Mesenchymal stem cell (in vitro differentiated cells and primary cell): ENCODE data around the gene ERFL.

Source experiments
- DNase-seq: peaks from one replicate; pipeline ENCODE4 v3.0.0-alpha.2; 2013
- H2AFZ ChIP-seq: one replicate; pipeline ENCODE4 v1.6.1; 2013; ENCODE audit warnings: low read depth, mild to moderate bottlenecking, control low read depth, inconsistent platforms, low read length, moderate library complexity
- H2AK5ac ChIP-seq: 2 replicates; pipeline ENCODE4 v1.6.1; 2013; ENCODE audit warnings: low read length, moderate library complexity, mild to moderate bottlenecking, inconsistent platforms; ENCODE audit not compliant: severe bottlenecking
- H2BK120ac ChIP-seq: one replicate; pipeline ENCODE4 v1.6.1; 2013; ENCODE audit warnings: low read depth, mild to moderate bottlenecking, inconsistent platforms, low read length, moderate library complexity
- H2BK12ac ChIP-seq, 2 experiments: one replicate each; pipeline ENCODE4 v1.6.1; 2013; ENCODE audit warnings: inconsistent platforms in 2 of 2, low read length in 2 of 2, mild to moderate bottlenecking in 2 of 2, moderate library complexity in 2 of 2, control low read depth in 1 of 2
- H2BK15ac ChIP-seq: one replicate; pipeline ENCODE4 v1.6.1; 2013; ENCODE audit warnings: mild to moderate bottlenecking, low read depth, inconsistent platforms; ENCODE audit not compliant: poor library complexity, severe bottlenecking
- H2BK5ac ChIP-seq: 2 replicates; pipeline ENCODE4 v1.6.1; 2013; ENCODE audit warnings: low read depth, mild to moderate bottlenecking, low read length, control low read depth, inconsistent platforms; ENCODE audit not compliant: poor library complexity, severe bottlenecking
- H3K14ac ChIP-seq, 2 experiments: one replicate each; pipeline ENCODE4 v1.6.1; 2013; ENCODE audit warnings: inconsistent platforms in 2 of 2, low read length in 2 of 2, control low read depth in 1 of 2, mild to moderate bottlenecking in 1 of 2, moderate library complexity in 1 of 2
- H3K18ac ChIP-seq, 2 experiments: one replicate each; pipeline ENCODE4 v1.6.1; 2013; ENCODE audit warnings: inconsistent platforms in 2 of 2, low read length in 2 of 2, control low read depth in 1 of 2, low read depth in 1 of 2, mild to moderate bottlenecking in 1 of 2
- H3K23ac ChIP-seq, 2 experiments: one replicate each; pipeline ENCODE4 v1.6.1; 2013; ENCODE audit warnings: inconsistent platforms in 2 of 2, low read length in 2 of 2, mild to moderate bottlenecking in 2 of 2, moderate library complexity in 2 of 2, control low read depth in 1 of 2
- H3K27ac ChIP-seq: 2 replicates; pipeline ENCODE4 v1.5.1; 2013; ENCODE audit warnings: mild to moderate bottlenecking, moderate library complexity, low read length, control low read depth, inconsistent platforms; ENCODE audit not compliant: poor library complexity, severe bottlenecking
- H3K27me3 ChIP-seq, 2 experiments: 2 replicates each; pipeline versions ENCODE4 v1.6.1 to v1.7.0; 2013; ENCODE audit warnings: low read length in 2 of 2, mild to moderate bottlenecking in 2 of 2, moderate library complexity in 2 of 2, control low read depth in 1 of 2, inconsistent platforms in 1 of 2; ENCODE audit not compliant: control insufficient read depth in 1 of 2, insufficient read depth in 1 of 2
- H3K36me3 ChIP-seq, 2 experiments: 2 replicates each; pipeline versions ENCODE4 v1.6.1 to v1.7.0; 2013; ENCODE audit warnings: low read length in 2 of 2, control low read depth in 1 of 2, inconsistent platforms in 1 of 2, low read depth in 1 of 2, mild to moderate bottlenecking in 1 of 2; ENCODE audit not compliant: insufficient read depth in 2 of 2, control insufficient read depth in 1 of 2
- H3K4ac ChIP-seq, 2 experiments: one replicate each; pipeline ENCODE4 v1.6.1; 2013; ENCODE audit warnings: inconsistent platforms in 2 of 2, low read length in 2 of 2, mild to moderate bottlenecking in 2 of 2, moderate library complexity in 2 of 2, control low read depth in 1 of 2, low read depth in 1 of 2
- H3K4me1 ChIP-seq: 2 replicates; pipeline ENCODE4 v1.6.1; 2013; ENCODE audit warnings: low read depth, low read length, control low read depth; ENCODE audit not compliant: control insufficient read depth, insufficient read depth
- H3K4me2 ChIP-seq: 2 replicates; pipeline ENCODE4 v1.6.1; 2013; ENCODE audit warnings: low read length, mild to moderate bottlenecking, inconsistent platforms; ENCODE audit not compliant: poor library complexity, severe bottlenecking
- H3K4me3 ChIP-seq, 2 experiments: 2 replicates each; pipeline versions ENCODE4 v1.5.1 to v1.7.0; 2013; ENCODE audit warnings: low read length in 2 of 2, mild to moderate bottlenecking in 2 of 2, control low read depth in 1 of 2, low read depth in 1 of 2; ENCODE audit not compliant: insufficient read depth in 1 of 2
- H3K79me1 ChIP-seq: replicated peaks from 2 replicates; pipeline ENCODE4 v1.6.1; 2013; ENCODE audit warnings: mild to moderate bottlenecking, control low read depth, low read length, inconsistent platforms; ENCODE audit not compliant: poor library complexity, severe bottlenecking
- H3K9ac ChIP-seq: 2 replicates; pipeline ENCODE4 v1.7.0; 2013; ENCODE audit warnings: mild to moderate bottlenecking, low read length, moderate library complexity
- H3K9me3 ChIP-seq: 2 replicates; pipeline ENCODE4 v1.7.0; 2013; ENCODE audit warnings: mild to moderate bottlenecking, low read length; ENCODE audit not compliant: control insufficient read depth
- H4K8ac ChIP-seq: one replicate; pipeline ENCODE4 v1.6.1; 2013; ENCODE audit warnings: inconsistent platforms, mild to moderate bottlenecking, low read length, moderate library complexity
- H4K91ac ChIP-seq: one replicate; pipeline ENCODE4 v1.6.1; 2013; ENCODE audit warnings: mild to moderate bottlenecking, low read length, inconsistent platforms
- WGBS: methylation state at CpG from one replicate; pipeline ENCODE4 v1.1.7; 2013; ENCODE audit warnings: mixed read lengths; 5-methylcytosine and 5-hydroxymethylcytosine counted together

Gene ERFL

GRCh38 chr19:41908724-41909464 lies 19.4 kb downstream of the ERFL start:
- no peak overlapping the region for H2BK5ac ChIP-seq
- no peak overlapping the region for H3K4ac ChIP-seq
- no peak overlapping the region for H3K27ac ChIP-seq
- H3K14ac ChIP-seq = no peak overlapping the region
- H4K91ac ChIP-seq = no peak overlapping the region
- H2AFZ ChIP-seq = no peak overlapping the region
- WGBS = 94% methylated on average over 11 of the region's 11 CpGs
- H3K18ac ChIP-seq = no peak overlapping the region
- no peak overlapping the region for H4K8ac ChIP-seq
- H3K79me1 ChIP-seq = no peaks in the 10 kb centered on the region
- no peak overlapping the region for H2BK120ac ChIP-seq
- H3K9ac ChIP-seq = no peak overlapping the region
- DNase-seq = no peak
- no peak overlapping the region for H3K23ac ChIP-seq
- peaks cover 33 to 49% of the 10 kb centered on the region in 2 experiments for H3K36me3 ChIP-seq
- peaks cover 22% of the 10 kb centered on the region for H3K4me1 ChIP-seq
- no peak overlapping the region for H2BK15ac ChIP-seq
- H3K9me3 ChIP-seq = no peaks in the 10 kb centered on the region
- H3K4me3 ChIP-seq = no peak overlapping the region
- H2AK5ac ChIP-seq = no peak overlapping the region
- H3K27me3 ChIP-seq = peaks cover 37 to 41% of the 10 kb centered on the region in 2 experiments
- no peak overlapping the region for H3K4me2 ChIP-seq
- H2BK12ac ChIP-seq = no peak overlapping the region

GRCh38 chr19:41907994-41908615 lies 20.1 kb downstream of the ERFL start:
- Histone ChIP-seq H4K91ac (no peak overlapping the region), H3K4me3 (no peak overlapping the region), H3K4me1 (peaks cover 16% of the 10 kb centered on the region), H2BK120ac (no peak overlapping the region), H3K79me1 (peaks cover 2% of the 10 kb centered on the region), H4K8ac (no peak overlapping the region), H3K18ac (no peak overlapping the region), H3K14ac (no peak overlapping the region), H3K23ac (no peak overlapping the region), H3K4ac (no peak overlapping the region), H2AFZ (no peak overlapping the region), H3K9ac (no peak overlapping the region), H3K4me2 (no peak overlapping the region), H2BK5ac (no peak overlapping the region), H3K27ac (no peak overlapping the region), H3K27me3 (peaks cover 29 to 34% of the 10 kb centered on the region in 2 experiments), H2BK12ac (no peak overlapping the region), H2BK15ac (no peak overlapping the region), H3K9me3 (no peaks in the 10 kb centered on the region), H2AK5ac (no peak overlapping the region), H3K36me3 (peaks cover 41 to 57% of the 10 kb centered on the region in 2 experiments)
- DNase-seq = no peak
- 92% methylated on average over 24 of the region's 25 CpGs for WGBS

- no peak overlapping the region for H2AK5ac ChIP-seq
- no peak overlapping the region for H3K18ac ChIP-seq
- H3K9me3 ChIP-seq = no peaks in the 10 kb centered on the region
- peaks cover 7% of the 10 kb centered on the region for H3K4me1 ChIP-seq
- H2AFZ ChIP-seq = no peak overlapping the region
- no peak overlapping the region for H4K91ac ChIP-seq
- H3K14ac ChIP-seq = no peak overlapping the region
- peaks cover 51 to 67% of the 10 kb centered on the region in 2 experiments for H3K36me3 ChIP-seq
- no peak overlapping the region for H3K4me3 ChIP-seq
- H2BK12ac ChIP-seq = no peak overlapping the region
- H3K23ac ChIP-seq = no peak overlapping the region
- no peak overlapping the region for H2BK120ac ChIP-seq
- DNase-seq = no peak
- WGBS = 92% methylated on average over 15 of the region's 21 CpGs
- H4K8ac ChIP-seq = no peak overlapping the region
- no peak overlapping the region for H3K27ac ChIP-seq
- peaks cover 19 to 26% of the 10 kb centered on the region in 2 experiments for H3K27me3 ChIP-seq
- no peak overlapping the region for H3K4ac ChIP-seq
- H3K79me1 ChIP-seq = peaks cover 2% of the 10 kb centered on the region
- H2BK15ac ChIP-seq = no peak overlapping the region
- no peak overlapping the region for H2BK5ac ChIP-seq
- H3K4me2 ChIP-seq = no peak overlapping the region
- H3K9ac ChIP-seq = no peak overlapping the region
Measured at GRCh38 chr19:41906916-41907680, 21.2 kb downstream of the ERFL start.

- Histone ChIP-seq H3K18ac (no peak overlapping the region), H3K4me1 (peaks cover 2% of the 10 kb centered on the region), H3K9me3 (no peaks in the 10 kb centered on the region), H3K4ac (no peak overlapping the region), H3K23ac (no peak overlapping the region), H2AFZ (no peak overlapping the region), H3K27ac (no peak overlapping the region), H2AK5ac (no peak overlapping the region), H2BK5ac (no peak overlapping the region), H4K8ac (no peak overlapping the region), H3K27me3 (peaks cover 11 to 18% of the 10 kb centered on the region in 2 experiments), H3K9ac (no peak overlapping the region), H3K4me2 (no peak overlapping the region), H3K4me3 (no peak overlapping the region), H2BK15ac (no peak overlapping the region), H3K36me3 (peaks cover 59 to 76% of the 10 kb centered on the region in 2 experiments), H3K79me1 (peaks cover 6% of the 10 kb centered on the region), H2BK120ac (no peak overlapping the region), H2BK12ac (no peak overlapping the region), H4K91ac (peak overlapping the region; percentile 19), H3K14ac (no peak overlapping the region)
- WGBS = 93% methylated on average over 7 of the region's 9 CpGs
- DNase-seq = no peak
Measured at GRCh38 chr19:41906271-41906670, 22.0 kb downstream of the ERFL start.
